Endometrium (tissue), 2 donors: ENCODE data around the gene MBOAT7.
"Not testable (repeated sequence)": the region's sequence is repeated elsewhere in the genome, so short reads cannot be mapped to it uniquely, and the experiment has no call there.

Source experiments
- FAIRE-seq: peaks from 2 replicates; lab custom pipeline; 2012; peaks lifted over from hg19 to GRCh38; lab: Jason Lieb, UNC
- donor health status: control.
- donor health status: control.

The MBOAT7 gene

DNA sequence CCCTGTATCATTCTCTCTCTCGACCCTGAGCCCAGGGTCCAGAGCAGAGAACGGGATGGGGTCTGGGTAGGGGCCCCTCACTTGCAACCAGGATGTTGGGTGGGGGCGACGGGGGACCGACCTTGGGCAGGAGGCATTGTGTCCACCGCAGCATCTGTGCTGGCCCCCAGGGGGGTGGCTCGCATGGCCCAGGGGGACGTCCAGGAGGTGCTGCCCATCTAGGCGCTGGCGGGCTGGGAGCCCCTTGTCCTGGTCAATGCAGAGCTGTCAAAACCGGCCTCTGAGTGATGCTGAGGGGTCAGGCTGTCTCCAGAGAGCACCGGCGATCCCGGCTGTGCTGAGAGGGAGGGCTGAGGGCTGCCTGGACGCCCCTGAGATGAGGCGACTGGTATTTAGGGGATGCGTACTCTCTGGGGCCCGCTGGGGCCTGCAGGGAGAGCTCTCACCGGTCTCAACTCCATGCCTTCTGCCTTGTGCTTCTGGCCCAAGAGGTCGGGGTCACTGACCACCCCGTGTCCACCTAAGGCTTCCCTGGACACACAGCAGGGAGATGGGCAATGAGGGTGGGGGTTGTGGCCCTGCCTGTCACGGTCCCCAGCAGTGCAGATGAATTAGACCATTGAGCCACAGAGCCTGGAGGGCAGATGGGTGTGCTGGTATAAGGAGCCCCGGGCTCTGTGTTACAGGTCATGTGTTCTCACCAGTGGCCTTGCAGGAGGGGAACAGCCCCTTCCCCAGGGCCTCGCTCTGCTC, 19.9 kb upstream of the MBOAT7 start:
- no peak for FAIRE-seq

DNA sequence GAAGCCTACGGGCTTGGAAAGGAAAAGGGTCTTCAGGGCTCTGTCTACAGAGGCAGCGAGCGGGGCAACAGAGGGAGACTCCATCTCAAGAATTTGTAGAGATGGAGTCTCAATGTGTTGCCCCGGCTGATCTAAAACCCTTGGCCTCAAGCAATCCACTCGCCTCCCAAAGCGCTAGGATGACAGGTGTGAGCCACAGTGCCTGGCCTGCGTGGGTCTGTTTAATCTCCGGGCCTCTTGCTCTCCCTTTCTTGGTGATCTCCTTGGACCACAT, 19.3 kb upstream of the MBOAT7 start:
- no peak for FAIRE-seq

DNA sequence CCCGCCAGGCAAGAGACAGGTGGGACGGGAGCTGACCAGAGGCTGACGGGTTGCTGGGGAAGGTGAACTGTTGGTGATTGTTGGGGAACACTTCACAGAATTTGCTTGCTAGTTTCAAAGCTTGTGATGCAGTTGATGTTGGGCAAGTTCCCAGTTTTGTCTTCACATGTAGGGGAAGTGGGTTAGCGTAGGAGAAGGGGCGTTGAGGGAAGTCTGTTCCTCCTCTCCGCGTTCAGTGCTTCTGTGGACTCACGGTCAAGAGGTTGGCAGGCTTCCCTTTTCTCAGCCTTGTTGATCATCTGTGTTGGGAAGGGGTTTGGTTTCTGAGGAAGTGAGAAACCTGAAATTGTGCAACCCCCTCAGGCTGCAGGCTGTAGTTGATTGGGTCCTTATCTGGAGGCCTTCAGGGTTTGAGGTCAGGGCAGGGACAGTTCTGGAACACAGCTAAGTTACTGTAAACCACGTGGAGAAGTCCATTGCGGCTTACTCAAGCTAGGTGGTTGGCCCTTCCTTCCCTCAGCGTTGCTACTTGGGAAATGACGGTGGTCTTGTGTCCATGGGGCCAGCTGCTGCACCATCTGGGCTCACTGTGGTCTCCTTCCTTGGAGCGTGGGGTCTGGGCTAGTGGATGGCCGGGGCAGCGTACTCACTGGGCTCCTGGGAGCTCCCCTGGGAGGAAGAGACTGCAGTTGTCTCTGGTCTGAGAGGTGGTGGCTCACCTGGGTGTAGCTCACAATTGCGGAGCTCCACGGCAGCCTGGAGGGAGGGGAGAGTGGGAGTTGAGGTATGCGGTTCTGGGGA, 18.8 kb upstream of the MBOAT7 start:
- no peak for FAIRE-seq

DNA sequence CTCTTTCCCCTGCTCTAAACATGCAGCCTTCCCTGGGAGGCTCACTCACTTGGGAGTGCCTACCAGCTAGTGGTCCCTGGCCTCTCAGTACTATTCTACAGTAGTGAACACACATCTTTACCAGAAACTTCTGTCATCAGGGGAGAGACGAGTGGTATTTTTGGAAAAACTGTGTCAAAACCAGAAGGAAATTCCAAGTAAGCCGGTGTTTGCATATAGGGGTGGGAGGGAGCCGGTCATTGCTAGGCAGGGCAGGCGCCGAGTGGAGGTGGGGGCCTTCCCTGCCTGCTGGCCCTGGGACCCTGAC, 18.2 kb upstream of the MBOAT7 start:
- FAIRE-seq: no peak

DNA sequence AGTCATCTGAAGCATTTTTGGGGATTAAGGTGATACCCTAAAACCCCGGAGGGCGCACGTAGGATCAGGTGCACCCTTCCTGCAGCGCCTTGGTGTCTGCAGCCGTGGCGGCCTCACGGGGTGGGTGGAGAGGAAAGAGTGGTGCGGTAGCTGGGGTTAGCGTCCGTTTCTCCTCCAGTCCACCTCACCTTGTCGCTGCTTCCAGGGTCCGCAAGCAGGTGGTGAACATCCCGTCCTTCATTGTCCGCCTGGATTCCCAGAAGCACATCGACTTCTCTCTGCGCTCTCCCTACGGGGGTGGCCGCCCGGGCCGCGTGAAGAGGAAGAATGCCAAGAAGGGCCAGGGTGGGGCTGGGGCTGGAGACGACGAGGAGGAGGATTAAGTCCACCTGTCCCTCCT, 17.8 kb upstream of the MBOAT7 start:
- not testable (repeated sequence) for FAIRE-seq

GRCh38 chr19:54206831-54207177, 17.4 kb upstream of the MBOAT7 start:
- no peak for FAIRE-seq

GRCh38 chr19:54206030-54206830, 16.9 kb upstream of the MBOAT7 start:
- no peak for FAIRE-seq

DNA sequence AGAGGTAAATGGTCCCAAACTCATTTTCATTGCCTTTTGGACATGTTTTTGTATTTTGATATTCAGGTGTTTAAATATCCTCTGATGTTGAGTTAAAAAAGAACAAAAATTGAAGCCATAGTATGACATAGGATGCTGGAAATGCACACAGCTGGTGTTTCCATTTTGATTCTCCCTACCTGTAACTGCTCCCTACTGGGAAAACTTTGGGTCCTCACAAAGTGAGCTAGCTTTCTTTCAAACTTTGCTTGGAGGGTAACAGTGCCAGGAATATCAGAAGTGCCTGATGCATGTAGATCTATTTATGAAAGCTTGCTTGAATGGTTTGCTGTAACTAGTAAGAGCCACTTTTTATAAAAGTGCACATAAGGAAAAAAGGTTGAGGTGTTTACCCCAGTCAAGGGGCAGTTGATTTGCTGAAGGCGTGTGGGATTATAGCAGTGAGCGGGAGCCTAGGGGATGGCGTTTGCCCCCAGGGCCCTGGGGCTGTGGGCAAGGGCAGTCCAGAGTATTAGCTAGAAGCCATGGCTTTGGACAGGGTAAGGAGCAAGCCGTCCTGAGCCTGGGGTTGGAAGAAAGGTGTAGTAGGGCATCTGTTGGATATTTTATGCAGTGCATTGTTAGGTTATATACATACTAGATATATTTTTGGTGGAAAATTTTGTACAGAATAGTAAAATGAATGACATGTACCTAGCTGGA, 15.5 kb upstream of the MBOAT7 start:
- no peak for FAIRE-seq

DNA sequence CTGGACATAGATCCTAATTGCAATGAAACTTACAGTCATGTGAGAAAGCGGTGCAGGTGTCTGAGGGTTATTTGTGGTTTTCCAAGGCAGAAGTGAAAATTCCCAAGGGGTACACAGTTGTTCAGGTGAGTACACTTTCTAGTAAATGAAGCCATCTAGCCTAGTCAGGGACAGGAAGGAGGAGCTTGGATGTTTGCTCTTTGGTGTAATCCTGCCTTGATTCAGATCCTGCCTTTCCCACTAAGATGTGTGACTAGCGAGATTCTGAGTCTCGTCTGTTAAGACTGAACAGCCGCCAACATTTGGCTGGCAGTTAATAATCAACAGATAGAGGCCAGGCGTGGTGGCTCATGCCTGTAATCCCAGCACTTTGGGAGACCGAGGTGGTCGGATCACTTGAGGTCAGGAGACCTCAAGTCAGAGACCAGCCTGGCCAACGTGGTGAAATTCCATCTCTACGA, 13.8 kb upstream of the MBOAT7 start:
- no peak for FAIRE-seq

- no peak for FAIRE-seq
Observed at GRCh38 chr19:54201980-54202379, 12.6 kb upstream of the MBOAT7 start.

DNA sequence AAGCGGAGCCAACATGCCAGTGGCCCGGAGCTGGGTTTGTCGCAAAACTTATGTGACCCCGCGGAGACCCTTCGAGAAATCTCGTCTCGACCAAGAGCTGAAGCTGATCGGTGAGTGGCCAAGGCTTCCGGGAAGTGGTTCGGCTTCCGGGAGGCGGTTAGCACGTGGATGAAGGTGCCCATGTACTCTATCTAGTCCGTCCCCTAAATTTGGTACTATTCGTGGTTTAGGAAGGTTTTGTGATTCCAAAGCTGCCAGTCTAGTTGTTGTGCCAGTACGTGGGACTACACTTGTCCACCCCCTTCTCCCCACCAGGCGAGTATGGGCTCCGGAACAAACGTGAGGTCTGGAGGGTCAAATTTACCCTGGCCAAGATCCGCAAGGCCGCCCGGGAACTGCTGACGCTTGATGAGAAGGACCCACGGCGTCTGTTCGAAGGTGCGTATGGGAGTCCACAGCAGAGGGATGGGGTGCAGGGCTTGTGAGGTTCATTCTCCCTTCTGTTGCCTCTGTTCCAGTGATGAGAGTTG, 11.9 kb upstream of the MBOAT7 start:
- FAIRE-seq: no peak

DNA sequence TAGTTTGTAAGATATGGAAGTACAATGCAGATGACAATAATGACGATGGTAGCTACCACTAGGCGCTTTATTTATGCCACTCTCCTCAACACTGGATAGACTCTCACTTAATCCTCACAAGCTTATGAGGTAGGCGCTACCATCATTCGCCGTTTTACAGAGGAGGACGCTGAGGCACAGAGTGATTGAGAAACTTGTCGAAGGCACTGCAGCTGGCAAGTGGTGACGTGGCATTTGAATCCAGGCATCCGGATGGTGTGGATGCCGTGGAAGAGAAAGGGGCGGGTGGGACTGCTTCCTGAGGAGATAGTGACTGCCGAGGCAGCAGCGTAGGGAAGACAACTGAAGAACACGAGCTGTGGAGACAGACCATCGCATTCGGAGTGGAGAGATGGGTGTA, 10.0 kb upstream of the MBOAT7 start:
- FAIRE-seq: no peak

GRCh38 chr19:54197121-54197520, 7.7 kb upstream of the MBOAT7 start:
- no peak for FAIRE-seq

DNA sequence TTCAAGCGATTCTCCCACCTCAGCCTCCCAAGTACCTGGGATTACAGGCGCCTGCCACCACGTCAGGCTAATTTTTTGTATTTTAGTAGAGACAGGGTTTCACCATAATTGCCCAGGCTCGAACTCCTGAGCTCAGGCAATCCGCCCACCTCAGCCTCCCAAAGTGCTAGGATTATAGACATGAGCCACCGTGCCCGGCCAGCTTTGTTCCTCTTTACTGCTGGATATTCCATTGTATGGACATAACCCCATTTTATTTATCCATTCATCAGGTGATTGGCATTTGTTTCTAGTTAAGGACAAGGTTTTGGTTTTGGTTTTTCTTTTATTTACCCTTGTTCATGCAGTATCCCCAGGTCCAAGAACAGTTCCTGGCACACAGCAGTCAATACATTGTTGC, 7.2 kb upstream of the MBOAT7 start:
- no peak for FAIRE-seq

GRCh38 chr19:54194463-54194862, 5.1 kb upstream of the MBOAT7 start:
- not testable (repeated sequence) for FAIRE-seq

DNA sequence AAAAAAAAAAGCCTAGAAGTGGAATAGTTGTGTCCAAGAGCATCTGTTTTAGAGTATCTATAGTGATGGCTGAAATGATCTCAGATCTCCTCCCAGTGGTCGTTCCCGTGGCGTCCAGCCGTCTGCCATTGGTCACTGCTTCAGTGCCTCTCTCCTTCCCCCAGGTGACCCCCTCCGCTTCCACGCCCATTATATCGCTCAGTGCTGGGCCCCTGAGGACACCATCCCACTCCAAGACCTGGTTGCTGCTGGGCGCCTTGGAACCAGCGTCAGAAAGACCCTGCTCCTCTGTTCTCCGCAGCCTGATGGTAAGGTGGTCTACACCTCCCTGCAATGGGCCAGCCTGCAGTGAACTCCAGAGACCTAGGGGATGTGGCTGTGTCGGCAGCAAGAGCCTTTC, 3.6 kb upstream of the MBOAT7 start:
- no peak for FAIRE-seq

DNA sequence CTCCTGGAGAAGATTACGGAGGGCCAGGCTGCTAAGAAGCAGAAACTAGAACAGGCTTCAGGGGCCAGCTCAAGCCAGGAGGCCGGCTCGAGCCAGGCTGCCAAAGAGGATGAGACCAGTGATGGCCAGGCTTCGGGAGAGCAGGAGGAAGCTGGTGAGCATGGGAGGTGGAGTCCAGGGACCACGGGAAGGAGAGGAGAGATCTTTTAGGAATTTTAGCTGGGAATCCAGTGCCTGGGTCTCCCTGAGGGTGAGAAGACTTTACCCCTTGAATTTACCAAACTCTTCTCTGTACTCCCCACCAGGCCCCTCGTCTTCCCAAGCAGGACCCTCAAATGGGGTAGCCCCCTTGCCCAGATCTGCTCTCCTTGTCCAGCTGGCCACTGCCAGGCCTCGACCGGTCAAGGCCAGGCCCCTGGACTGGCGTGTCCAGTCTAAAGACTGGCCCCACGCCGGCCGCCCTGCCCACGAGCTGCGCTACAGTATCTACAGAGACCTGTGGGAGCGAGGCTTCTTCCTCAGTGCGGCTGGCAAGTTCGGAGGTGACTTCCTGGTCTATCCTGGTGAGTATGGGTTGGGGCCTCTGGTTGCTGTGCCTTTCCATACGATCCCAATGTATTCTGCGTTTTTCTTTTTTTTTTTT, 2.6 kb upstream of the MBOAT7 start:
- FAIRE-seq: no peak

DNA sequence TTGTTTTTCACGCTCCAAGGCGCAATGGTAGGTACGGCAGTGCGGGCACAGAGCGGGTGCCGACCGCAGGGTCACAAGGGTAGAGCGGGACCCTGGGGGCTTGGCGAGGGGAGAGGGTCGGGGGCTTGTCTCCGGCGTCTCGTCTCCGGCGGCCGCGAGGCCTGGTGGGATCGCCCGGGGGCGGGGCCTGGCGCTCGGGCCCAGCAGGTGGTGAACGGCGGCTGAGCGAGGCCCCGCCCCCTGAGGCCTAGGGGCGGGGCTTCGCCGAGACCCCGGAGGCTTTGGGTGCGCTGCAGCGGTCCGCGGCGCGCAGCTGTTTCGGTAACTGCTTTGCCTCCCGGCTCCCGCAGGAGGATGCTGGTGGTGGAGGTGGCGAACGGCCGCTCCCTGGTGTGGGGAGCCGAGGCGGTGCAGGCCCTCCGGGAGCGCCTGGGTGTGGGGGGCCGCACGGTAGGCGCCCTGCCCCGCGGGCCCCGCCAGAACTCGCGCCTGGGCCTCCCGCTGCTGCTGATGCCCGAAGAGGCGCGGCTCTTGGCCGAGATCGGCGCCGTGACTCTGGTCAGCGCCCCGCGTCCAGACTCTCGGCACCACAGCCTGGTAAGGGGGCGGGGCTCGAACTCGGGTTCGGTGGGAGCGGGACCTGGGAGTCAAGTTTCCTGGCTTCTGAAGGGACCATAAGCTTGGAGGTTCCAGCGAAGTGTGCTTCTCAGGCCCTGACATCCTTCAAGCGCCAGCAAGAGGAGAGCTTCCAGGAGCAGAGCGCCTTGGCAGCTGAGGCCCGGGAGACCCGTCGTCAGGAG, 1.8 kb upstream of the MBOAT7 start, which contains the start of gene TSEN34:
Gene TSEN34, plus strand, starts transcription at position 298 of the 800 bp plus-strand sequence. Its CDS starts 57 bp downstream, at position 355.
- no peak for FAIRE-seq

DNA sequence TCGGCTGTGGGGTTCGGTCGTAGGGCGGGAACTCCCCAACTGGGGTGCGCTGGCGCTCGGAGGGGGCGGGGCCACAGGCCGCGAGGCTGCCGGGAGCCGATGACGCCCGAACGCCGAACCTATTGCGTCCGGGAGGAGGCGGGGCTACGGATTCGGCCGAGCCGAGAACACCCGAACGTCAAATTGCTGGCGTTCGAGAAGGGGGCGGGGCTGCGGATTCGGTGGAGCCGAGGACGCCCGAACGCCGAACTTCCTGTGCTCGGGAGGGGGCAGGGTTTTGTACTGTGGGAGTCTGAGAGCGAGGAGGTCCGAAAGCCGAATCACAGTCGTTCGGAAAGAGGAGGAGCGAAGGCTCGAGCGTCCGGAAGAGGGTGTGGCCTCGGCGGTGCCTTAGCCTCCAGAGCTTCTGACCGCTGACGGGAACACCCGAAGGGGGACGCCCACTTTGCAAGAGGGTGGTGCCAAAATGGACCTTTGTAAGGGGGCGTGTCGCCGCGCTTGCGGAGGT, 1.2 kb upstream of the MBOAT7 start:
- FAIRE-seq: peak; percentile 99

- peak; percentile 100 for FAIRE-seq
Observed at GRCh38 chr19:54189735-54190502, 539 bp upstream of the MBOAT7 start.
